OCI-LY1 (cell line): Measurements from ENCODE around the gene RPS6KL1.

ENCODE experiments used
- EZH2 ChIP-seq: fragments of 200-600 bp; sonication (generic), shearing (Covaris generic); IDR thresholded peaks from 2 replicates; pipeline ENCODE4 v1.8.0; 2017; ENCODE audit warnings: borderline replicate concordance, mixed run types, mild to moderate bottlenecking, antibody characterized with exemption, low read length, moderate library complexity, mixed read lengths
- TF ChIP-seq, protein P1 (sequence below): fragments of 200-600 bp; sonication (generic), shearing (Covaris generic); IDR thresholded peaks from 2 replicates; pipeline ENCODE4 v1.5.1; 2017; ENCODE audit warnings: mild to moderate bottlenecking, antibody characterized with exemption, low read length, moderate library complexity, mixed read lengths

DNA sequence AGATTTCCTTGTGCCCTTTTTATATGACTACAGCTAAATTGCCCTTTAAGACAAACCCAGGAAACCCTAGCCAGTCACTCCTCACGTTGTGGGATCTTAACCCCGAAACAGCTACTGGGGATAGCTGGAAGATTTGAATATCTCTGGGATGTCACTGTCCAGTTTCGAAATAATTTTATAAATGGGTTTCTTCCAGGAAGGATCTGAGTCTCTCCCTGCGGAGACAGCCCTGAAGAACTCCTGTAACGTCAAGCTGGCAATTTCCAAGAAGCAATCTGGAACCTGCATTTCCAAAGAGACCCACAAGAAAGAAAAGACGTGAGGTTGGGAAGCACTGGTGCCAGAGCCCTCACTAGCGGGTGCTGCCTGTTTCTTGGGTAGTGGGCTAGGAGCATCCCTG lies 68.0 kb downstream of the RPS6KL1 start:
- TF ChIP-seq, protein P1, sequence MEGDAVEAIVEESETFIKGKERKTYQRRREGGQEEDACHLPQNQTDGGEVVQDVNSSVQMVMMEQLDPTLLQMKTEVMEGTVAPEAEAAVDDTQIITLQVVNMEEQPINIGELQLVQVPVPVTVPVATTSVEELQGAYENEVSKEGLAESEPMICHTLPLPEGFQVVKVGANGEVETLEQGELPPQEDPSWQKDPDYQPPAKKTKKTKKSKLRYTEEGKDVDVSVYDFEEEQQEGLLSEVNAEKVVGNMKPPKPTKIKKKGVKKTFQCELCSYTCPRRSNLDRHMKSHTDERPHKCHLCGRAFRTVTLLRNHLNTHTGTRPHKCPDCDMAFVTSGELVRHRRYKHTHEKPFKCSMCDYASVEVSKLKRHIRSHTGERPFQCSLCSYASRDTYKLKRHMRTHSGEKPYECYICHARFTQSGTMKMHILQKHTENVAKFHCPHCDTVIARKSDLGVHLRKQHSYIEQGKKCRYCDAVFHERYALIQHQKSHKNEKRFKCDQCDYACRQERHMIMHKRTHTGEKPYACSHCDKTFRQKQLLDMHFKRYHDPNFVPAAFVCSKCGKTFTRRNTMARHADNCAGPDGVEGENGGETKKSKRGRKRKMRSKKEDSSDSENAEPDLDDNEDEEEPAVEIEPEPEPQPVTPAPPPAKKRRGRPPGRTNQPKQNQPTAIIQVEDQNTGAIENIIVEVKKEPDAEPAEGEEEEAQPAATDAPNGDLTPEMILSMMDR, result no peak
- TF ChIP-seq EZH2, result no peak
